ENCODE results near the gene ADCY9. TPM values are rescaled to one million over a fixed set of nuclear protein-coding genes. Genes with fewer than 3 reads are reported as not detected.
"Not testable (repeated sequence)": the region's sequence is repeated elsewhere in the genome, so short reads cannot be mapped to it uniquely, and the experiment has no call there.

ADCY9 gene
- polyA plus RNA-seq, 2 of the 4 experiments (the other 2 are of a cell fraction), result 6.2 to 7.6 TPM

GRCh38 chr16:3946604-3947180 lies 169.6 kb downstream of the ADCY9 start:
- TF ChIP-seq HMGXB4 (CRISPR knock-in tag; IDR thresholded peaks at IDR 0.05; ENCODE audit: borderline replicate concordance) (no peak), CBX8 (IDR thresholded peaks at IDR 0.05) (no peak), HDAC2 (IDR thresholded peaks at IDR 0.05) (no peak), TFCP2L1 (CRISPR knock-in tag; IDR thresholded peaks at IDR 0.05) (no peak), FOSL2 (IDR thresholded peaks at IDR 0.05) (no peak), FOSL2 (CRISPR knock-in tag; IDR thresholded peaks at IDR 0.05) (no peak), JUN (IDR thresholded peaks at IDR 0.05) (no peak), NR3C1 (IDR thresholded peaks at IDR 0.05) (no peak), ELK1 (IDR thresholded peaks at IDR 0.05; ENCODE audit: low read depth, low read length) (no peak), RARB (CRISPR knock-in tag; IDR thresholded peaks at IDR 0.05) (no peak), MAZ (IDR thresholded peaks at IDR 0.05; ENCODE audit: borderline replicate concordance, low read depth, low read length) (no peak), KDM1A (IDR thresholded peaks at IDR 0.05; ENCODE audit: low read depth) (no peak)
- Histone ChIP-seq H3K9me3 (no peaks in the 10 kb centered on the region), H3K27ac (peak overlapping the region in 1 of 2 experiments; percentile 77; a peak in 3 of 6 replicates), H3K4me2 (peak overlapping the region; percentile 61), H3K4me1 (peaks cover 13% of the 10 kb centered on the region), H3K4me3 (no peak overlapping the region)
- WGBS (ENCODE audit: missing lambda C conversion rate), result 81% methylated on average over 20 of the region's 20 CpGs
- ChIA-PET POLR2A (no interaction called here), CTCF (interaction anchor here (0.9 kb wide), 1 partner anchor 169 kb away, joined by 3 read pairs; the partner anchor contains the start of gene ADCY9)
- ATAC-seq (no peak; a peak in 1 of 6 replicates), FAIRE-seq (no peak), DNase-seq (ENCODE audit: low read depth in 1 of 2, low spot score in 1 of 2) (no peak)

- FAIRE-seq (peak; percentile 67), ATAC-seq (peak; percentile 66 to 87; a peak in 5 of 6 replicates), DNase-seq (ENCODE audit: low read depth in 1 of 2, low spot score in 1 of 2) (peak; percentile 60 to 71)
- peaks cover 13% of the 10 kb centered on the region for H3K4me1 ChIP-seq
- POLR2A ChIA-PET, result no interaction called here
- WGBS (ENCODE audit: missing lambda C conversion rate), result 23% methylated on average over 11 of the region's 11 CpGs
- H3K4me3 ChIP-seq, result no peak overlapping the region
- H3K4me2 ChIP-seq, result peak overlapping the region; percentile 61
- CTCF ChIA-PET, result interaction anchor here (0.8 to 0.9 kb wide), 2 partner anchors 170 to 308 kb away, joined by 3 read pairs; partner anchors contain the start of gene ADCY9
- TF ChIP-seq JUNB (IDR thresholded peaks at IDR 0.05), result no peak
- TF ChIP-seq PBX3 (IDR thresholded peaks at IDR 0.05), result no peak
- TF ChIP-seq BCL3 (IDR thresholded peaks at IDR 0.05), result no peak
- TF ChIP-seq MAX (IDR thresholded peaks at IDR 0.05), result peak; percentile 31; the same call in 1 of the 2 replicates
- TF ChIP-seq ATOH8 (CRISPR knock-in tag; IDR thresholded peaks at IDR 0.05; ENCODE audit: low read depth), result no peak
- TF ChIP-seq JUN (IDR thresholded peaks at IDR 0.05), result no peak
- H3K27ac ChIP-seq, result peak overlapping the region; percentile 40 to 77; a peak in 4 of 6 replicates
- no peaks in the 10 kb centered on the region for H3K9me3 ChIP-seq
Measured at GRCh38 chr16:3945751-3946603, 170.3 kb downstream of the ADCY9 start.

- H3K4me2 ChIP-seq; H3K27ac ChIP-seq; H3K4me3 ChIP-seq; DNase-seq (ENCODE audit: low read depth in 1 of 2, low spot score in 1 of 2); ATAC-seq; H3K9me3 ChIP-seq; POLR2A ChIA-PET; FAIRE-seq: not testable (repeated sequence)
- WGBS (ENCODE audit: missing lambda C conversion rate), result 87% methylated on average over 2 of the region's 2 CpGs
- CTCF ChIA-PET, result interaction anchor here (0.6 to 1.1 kb wide), 4 partner anchors 8 to 153 kb away, joined by 3 read pairs; no protein-coding TSS in a partner anchor
- peaks cover 13% of the 10 kb centered on the region for H3K4me1 ChIP-seq
Measured at GRCh38 chr16:3944457-3944856, 171.8 kb downstream of the ADCY9 start.

GRCh38 chr16:3942146-3942545 lies 174.1 kb downstream of the ADCY9 start:
- FAIRE-seq; H3K4me2 ChIP-seq; ATAC-seq; H3K4me3 ChIP-seq; DNase-seq (ENCODE audit: low read depth in 1 of 2, low spot score in 1 of 2); H3K27ac ChIP-seq; POLR2A ChIA-PET; H3K9me3 ChIP-seq: not testable (repeated sequence)
- CTCF ChIA-PET, result interaction anchor here (1.3 to 3.9 kb wide), 2 partner anchors 25 to 41 kb away, joined by 3 to 47 read pairs; no protein-coding TSS in a partner anchor
- peaks cover 13% of the 10 kb centered on the region for H3K4me1 ChIP-seq
- 85% methylated on average over 4 of the region's 4 CpGs for WGBS (ENCODE audit: missing lambda C conversion rate)

Measured in A549 (cell line).